ENCODE data around the gene SLC15A3. TPM values are rescaled to one million over a fixed set of nuclear protein-coding genes. Genes with fewer than 3 reads are reported as not detected.
A peak's percentile ranks its signal among the peaks of the same experiment; 100 is the strongest.

SLC15A3 gene
- total and polyA plus RNA-seq, 2 experiments from 2014 or later = 14.2 to 15.8 TPM

DNA sequence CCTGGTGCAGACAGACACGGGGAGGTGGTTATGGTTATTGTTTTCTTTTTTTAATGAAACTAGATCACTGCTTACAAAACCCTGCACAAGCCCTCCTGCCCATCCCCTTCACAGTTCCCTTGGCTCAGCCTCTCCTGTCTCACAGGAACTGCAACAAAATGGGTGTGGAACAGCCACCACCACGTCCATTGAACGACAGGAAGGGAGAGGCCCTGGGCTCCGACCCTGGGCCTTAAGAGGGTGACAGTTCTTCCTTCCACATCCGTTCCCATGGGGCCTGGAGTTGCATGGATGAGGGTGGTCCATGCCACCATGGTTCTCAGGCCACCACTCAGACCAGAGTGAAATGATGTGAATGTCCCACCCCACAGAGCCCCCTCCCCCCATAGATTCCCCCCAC is 61.3 kb downstream of the SLC15A3 start (continued):
- TF ChIP-seq, protein P1, sequence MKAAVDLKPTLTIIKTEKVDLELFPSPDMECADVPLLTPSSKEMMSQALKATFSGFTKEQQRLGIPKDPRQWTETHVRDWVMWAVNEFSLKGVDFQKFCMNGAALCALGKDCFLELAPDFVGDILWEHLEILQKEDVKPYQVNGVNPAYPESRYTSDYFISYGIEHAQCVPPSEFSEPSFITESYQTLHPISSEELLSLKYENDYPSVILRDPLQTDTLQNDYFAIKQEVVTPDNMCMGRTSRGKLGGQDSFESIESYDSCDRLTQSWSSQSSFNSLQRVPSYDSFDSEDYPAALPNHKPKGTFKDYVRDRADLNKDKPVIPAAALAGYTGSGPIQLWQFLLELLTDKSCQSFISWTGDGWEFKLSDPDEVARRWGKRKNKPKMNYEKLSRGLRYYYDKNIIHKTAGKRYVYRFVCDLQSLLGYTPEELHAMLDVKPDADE (IDR thresholded peaks at IDR 0.05) = no peak

DNA sequence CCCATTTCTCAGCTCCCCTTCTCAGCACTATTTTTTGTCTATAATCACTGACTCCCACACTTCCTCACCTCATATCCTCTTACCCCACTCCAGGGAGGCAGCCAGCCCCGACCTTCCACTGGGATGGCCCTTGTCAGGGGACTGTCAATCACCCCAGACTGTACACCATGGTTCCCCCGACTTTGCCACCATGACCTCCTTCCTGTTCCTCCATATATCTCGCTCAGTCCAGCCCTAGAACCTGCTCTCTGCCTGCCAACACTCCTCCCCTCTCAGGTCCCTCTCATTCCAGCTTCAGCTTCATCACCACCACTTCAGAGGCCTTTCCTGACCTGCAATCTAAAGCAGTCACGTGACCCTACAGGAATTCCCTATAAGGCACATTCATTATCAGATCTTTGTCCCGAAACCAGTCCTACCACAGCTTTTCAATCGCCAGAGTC is 62.1 kb downstream of the SLC15A3 start:
- Histone ChIP-seq H3K4me2 (no peak overlapping the region), H2AFZ (no peak overlapping the region), H3F3A (replicated peaks; ENCODE audit: low read depth) (no peaks in the 10 kb centered on the region), H4K20me1 (replicated peaks; ENCODE audit: insufficient read depth) (peaks cover 4% of the 10 kb centered on the region), H3K27ac (ENCODE audit: low read depth) (0 out of 2 replicates have a peak overlapping the region, but pooled peaks have one; percentile 19), H3K36me3 (ENCODE audit: insufficient read depth) (peaks cover 13% of the 10 kb centered on the region), H3K27me3 (ENCODE audit: insufficient read depth) (no peaks in the 10 kb centered on the region), H3K79me2 (replicated peaks; ENCODE audit: insufficient read depth) (no peaks in the 10 kb centered on the region), H3K9me2 (ENCODE audit: insufficient read depth) (no peaks in the 10 kb centered on the region), H3K4me3 (no peak overlapping the region), H3K4me1 (ENCODE audit: insufficient read depth) (no peaks in the 10 kb centered on the region)
- no peak for DNase-seq (ENCODE audit: low spot score)
- TF ChIP-seq, protein P2, sequence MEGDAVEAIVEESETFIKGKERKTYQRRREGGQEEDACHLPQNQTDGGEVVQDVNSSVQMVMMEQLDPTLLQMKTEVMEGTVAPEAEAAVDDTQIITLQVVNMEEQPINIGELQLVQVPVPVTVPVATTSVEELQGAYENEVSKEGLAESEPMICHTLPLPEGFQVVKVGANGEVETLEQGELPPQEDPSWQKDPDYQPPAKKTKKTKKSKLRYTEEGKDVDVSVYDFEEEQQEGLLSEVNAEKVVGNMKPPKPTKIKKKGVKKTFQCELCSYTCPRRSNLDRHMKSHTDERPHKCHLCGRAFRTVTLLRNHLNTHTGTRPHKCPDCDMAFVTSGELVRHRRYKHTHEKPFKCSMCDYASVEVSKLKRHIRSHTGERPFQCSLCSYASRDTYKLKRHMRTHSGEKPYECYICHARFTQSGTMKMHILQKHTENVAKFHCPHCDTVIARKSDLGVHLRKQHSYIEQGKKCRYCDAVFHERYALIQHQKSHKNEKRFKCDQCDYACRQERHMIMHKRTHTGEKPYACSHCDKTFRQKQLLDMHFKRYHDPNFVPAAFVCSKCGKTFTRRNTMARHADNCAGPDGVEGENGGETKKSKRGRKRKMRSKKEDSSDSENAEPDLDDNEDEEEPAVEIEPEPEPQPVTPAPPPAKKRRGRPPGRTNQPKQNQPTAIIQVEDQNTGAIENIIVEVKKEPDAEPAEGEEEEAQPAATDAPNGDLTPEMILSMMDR (conservative IDR thresholded peaks at IDR 0.05; ENCODE audit: low read depth in 2 of 2) = no peak
- TF ChIP-seq ZNF114 (CRISPR knock-in tag; IDR thresholded peaks at IDR 0.05) (no peak), NANOG (IDR thresholded peaks at IDR 0.05; ENCODE audit: borderline replicate concordance) (no peak), ZNF331 (CRISPR knock-in tag; IDR thresholded peaks at IDR 0.05; ENCODE audit: low read depth) (no peak)
- TF ChIP-seq, protein P3, sequence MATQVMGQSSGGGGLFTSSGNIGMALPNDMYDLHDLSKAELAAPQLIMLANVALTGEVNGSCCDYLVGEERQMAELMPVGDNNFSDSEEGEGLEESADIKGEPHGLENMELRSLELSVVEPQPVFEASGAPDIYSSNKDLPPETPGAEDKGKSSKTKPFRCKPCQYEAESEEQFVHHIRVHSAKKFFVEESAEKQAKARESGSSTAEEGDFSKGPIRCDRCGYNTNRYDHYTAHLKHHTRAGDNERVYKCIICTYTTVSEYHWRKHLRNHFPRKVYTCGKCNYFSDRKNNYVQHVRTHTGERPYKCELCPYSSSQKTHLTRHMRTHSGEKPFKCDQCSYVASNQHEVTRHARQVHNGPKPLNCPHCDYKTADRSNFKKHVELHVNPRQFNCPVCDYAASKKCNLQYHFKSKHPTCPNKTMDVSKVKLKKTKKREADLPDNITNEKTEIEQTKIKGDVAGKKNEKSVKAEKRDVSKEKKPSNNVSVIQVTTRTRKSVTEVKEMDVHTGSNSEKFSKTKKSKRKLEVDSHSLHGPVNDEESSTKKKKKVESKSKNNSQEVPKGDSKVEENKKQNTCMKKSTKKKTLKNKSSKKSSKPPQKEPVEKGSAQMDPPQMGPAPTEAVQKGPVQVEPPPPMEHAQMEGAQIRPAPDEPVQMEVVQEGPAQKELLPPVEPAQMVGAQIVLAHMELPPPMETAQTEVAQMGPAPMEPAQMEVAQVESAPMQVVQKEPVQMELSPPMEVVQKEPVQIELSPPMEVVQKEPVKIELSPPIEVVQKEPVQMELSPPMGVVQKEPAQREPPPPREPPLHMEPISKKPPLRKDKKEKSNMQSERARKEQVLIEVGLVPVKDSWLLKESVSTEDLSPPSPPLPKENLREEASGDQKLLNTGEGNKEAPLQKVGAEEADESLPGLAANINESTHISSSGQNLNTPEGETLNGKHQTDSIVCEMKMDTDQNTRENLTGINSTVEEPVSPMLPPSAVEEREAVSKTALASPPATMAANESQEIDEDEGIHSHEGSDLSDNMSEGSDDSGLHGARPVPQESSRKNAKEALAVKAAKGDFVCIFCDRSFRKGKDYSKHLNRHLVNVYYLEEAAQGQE (IDR thresholded peaks at IDR 0.05; ENCODE audit: unreplicated experiment) = no peak
- peaks cover 8% of the 10 kb centered on the region for H3K27me3 Mint-ChIP-seq (ENCODE audit: insufficient read depth, low read depth, poor library complexity)
- peak overlapping the region; percentile 3; the same call in 1 of the 2 replicates for H3K27ac Mint-ChIP-seq
- H3K36me3 Mint-ChIP-seq (ENCODE audit: low read depth) = peaks cover 28% of the 10 kb centered on the region
- H3K4me1 Mint-ChIP-seq = no peaks in the 10 kb centered on the region
- ATAC-seq = no peak
- H3K9me3 Mint-ChIP-seq = no peaks in the 10 kb centered on the region
- H3K4me3 Mint-ChIP-seq = no peak overlapping the region

DNA sequence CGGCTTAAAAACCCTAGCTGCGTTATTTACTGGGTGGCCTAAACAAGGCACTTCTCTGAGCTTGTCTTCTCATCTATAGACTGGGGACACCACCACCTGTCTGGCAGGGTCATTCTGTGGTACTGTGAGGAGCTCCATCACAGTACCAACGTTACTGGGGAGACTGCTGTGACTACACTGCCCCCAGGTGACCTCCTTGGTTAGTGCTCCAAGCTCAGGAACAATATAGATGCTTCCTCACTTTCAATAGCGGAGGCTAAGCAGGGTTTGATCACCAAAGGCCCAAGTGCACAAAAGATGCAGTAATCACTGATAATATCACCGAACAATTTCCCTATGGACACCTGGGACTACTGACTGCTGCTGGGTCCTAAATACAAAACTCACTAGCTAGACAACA is 64.4 kb downstream of the SLC15A3 start:
- H3K27ac ChIP-seq (ENCODE audit: low read depth) = no peak overlapping the region
- peaks cover 4% of the 10 kb centered on the region for H3K27me3 Mint-ChIP-seq (ENCODE audit: insufficient read depth, low read depth, poor library complexity)
- H3K4me2 ChIP-seq = no peak overlapping the region
- no peak overlapping the region for H3K4me3 Mint-ChIP-seq
- H2AFZ ChIP-seq = no peak overlapping the region
- H3F3A ChIP-seq (replicated peaks; ENCODE audit: low read depth) = no peaks in the 10 kb centered on the region
- H3K79me2 ChIP-seq (replicated peaks; ENCODE audit: insufficient read depth) = no peaks in the 10 kb centered on the region
- H4K20me1 ChIP-seq (replicated peaks; ENCODE audit: insufficient read depth) = peaks cover 7% of the 10 kb centered on the region
- no peaks in the 10 kb centered on the region for H3K4me1 ChIP-seq (ENCODE audit: insufficient read depth)
- ATAC-seq = peak; percentile 100
- DNase-seq (ENCODE audit: low spot score) = peak; percentile 77
- no peaks in the 10 kb centered on the region for H3K27me3 ChIP-seq (ENCODE audit: insufficient read depth)
- peaks cover 9% of the 10 kb centered on the region for H3K36me3 Mint-ChIP-seq (ENCODE audit: low read depth)
- H3K4me3 ChIP-seq = no peak overlapping the region
- H3K36me3 ChIP-seq (ENCODE audit: insufficient read depth) = no peaks in the 10 kb centered on the region; the same call in 1 of the 2 replicates
- H3K27ac Mint-ChIP-seq = no peak overlapping the region
- no peaks in the 10 kb centered on the region for H3K4me1 Mint-ChIP-seq
- TF ChIP-seq, protein P2 (conservative IDR thresholded peaks at IDR 0.05; ENCODE audit: low read depth in 2 of 2) = peak; percentile 65 to 84
- TF ChIP-seq, protein P1 (IDR thresholded peaks at IDR 0.05) = no peak
- H3K9me3 Mint-ChIP-seq = no peaks in the 10 kb centered on the region
- H3K9me2 ChIP-seq (ENCODE audit: insufficient read depth) = no peaks in the 10 kb centered on the region
